C4-2B (cell line): ENCODE results near the gene DPH5.

ENCODE experiments used
- ZFX ChIP-seq: fragments of 450-650 bp; IDR thresholded peaks from 2 replicates; pipeline ENCODE4 v1.6.1; 2017
- TF ChIP-seq, protein P1 (sequence below): fragments of 450-650 bp; conservative IDR thresholded peaks from 2 replicates; pipeline ENCODE4 v1.5.1; 2017; ENCODE audit warnings: mild to moderate bottlenecking

DNA sequence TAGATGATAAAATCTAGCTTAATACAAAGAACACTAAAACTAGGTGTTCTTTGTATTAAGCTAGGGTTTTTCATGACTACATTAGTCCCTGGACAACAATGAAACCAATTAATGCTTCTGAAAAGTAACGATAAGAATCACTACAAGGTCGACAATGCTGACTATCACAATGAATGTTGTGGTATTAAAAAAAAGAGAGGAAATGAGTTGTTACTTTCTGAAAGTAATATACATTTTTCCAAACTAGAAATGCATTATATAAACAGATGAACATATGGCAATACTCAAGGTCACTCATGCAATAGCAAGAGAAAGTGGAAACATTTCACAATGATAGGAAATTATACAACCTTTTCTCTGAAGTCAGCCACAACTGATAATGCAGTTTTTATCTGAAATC lies 19.0 kb downstream of the DPH5 start:
- TF ChIP-seq, protein P1, sequence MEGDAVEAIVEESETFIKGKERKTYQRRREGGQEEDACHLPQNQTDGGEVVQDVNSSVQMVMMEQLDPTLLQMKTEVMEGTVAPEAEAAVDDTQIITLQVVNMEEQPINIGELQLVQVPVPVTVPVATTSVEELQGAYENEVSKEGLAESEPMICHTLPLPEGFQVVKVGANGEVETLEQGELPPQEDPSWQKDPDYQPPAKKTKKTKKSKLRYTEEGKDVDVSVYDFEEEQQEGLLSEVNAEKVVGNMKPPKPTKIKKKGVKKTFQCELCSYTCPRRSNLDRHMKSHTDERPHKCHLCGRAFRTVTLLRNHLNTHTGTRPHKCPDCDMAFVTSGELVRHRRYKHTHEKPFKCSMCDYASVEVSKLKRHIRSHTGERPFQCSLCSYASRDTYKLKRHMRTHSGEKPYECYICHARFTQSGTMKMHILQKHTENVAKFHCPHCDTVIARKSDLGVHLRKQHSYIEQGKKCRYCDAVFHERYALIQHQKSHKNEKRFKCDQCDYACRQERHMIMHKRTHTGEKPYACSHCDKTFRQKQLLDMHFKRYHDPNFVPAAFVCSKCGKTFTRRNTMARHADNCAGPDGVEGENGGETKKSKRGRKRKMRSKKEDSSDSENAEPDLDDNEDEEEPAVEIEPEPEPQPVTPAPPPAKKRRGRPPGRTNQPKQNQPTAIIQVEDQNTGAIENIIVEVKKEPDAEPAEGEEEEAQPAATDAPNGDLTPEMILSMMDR, result no peak
- TF ChIP-seq ZFX, result no peak
